Mesenchymal stem cell (in vitro differentiated cells and primary cell): ENCODE measurements around the gene VGLL2.

Experiments
- DNase-seq: peaks from one replicate; pipeline ENCODE4 v3.0.0-alpha.2; 2013
- H2AFZ ChIP-seq: one replicate; pipeline ENCODE4 v1.6.1; 2013; ENCODE audit warnings: low read depth, mild to moderate bottlenecking, control low read depth, inconsistent platforms, low read length, moderate library complexity
- H2AK5ac ChIP-seq: 2 replicates; pipeline ENCODE4 v1.6.1; 2013; ENCODE audit warnings: low read length, moderate library complexity, mild to moderate bottlenecking, inconsistent platforms; ENCODE audit not compliant: severe bottlenecking
- H2BK120ac ChIP-seq: one replicate; pipeline ENCODE4 v1.6.1; 2013; ENCODE audit warnings: low read depth, mild to moderate bottlenecking, inconsistent platforms, low read length, moderate library complexity
- H2BK12ac ChIP-seq, 2 experiments: one replicate each; pipeline ENCODE4 v1.6.1; 2013; ENCODE audit warnings: inconsistent platforms in 2 of 2, low read length in 2 of 2, mild to moderate bottlenecking in 2 of 2, moderate library complexity in 2 of 2, control low read depth in 1 of 2
- H2BK15ac ChIP-seq: one replicate; pipeline ENCODE4 v1.6.1; 2013; ENCODE audit warnings: mild to moderate bottlenecking, low read depth, inconsistent platforms; ENCODE audit not compliant: poor library complexity, severe bottlenecking
- H2BK5ac ChIP-seq: 2 replicates; pipeline ENCODE4 v1.6.1; 2013; ENCODE audit warnings: low read depth, mild to moderate bottlenecking, low read length, control low read depth, inconsistent platforms; ENCODE audit not compliant: poor library complexity, severe bottlenecking
- H3K14ac ChIP-seq, 2 experiments: one replicate each; pipeline ENCODE4 v1.6.1; 2013; ENCODE audit warnings: inconsistent platforms in 2 of 2, low read length in 2 of 2, control low read depth in 1 of 2, mild to moderate bottlenecking in 1 of 2, moderate library complexity in 1 of 2
- H3K18ac ChIP-seq, 2 experiments: one replicate each; pipeline ENCODE4 v1.6.1; 2013; ENCODE audit warnings: inconsistent platforms in 2 of 2, low read length in 2 of 2, control low read depth in 1 of 2, low read depth in 1 of 2, mild to moderate bottlenecking in 1 of 2
- H3K23ac ChIP-seq, 2 experiments: one replicate each; pipeline ENCODE4 v1.6.1; 2013; ENCODE audit warnings: inconsistent platforms in 2 of 2, low read length in 2 of 2, mild to moderate bottlenecking in 2 of 2, moderate library complexity in 2 of 2, control low read depth in 1 of 2
- H3K27ac ChIP-seq: 2 replicates; pipeline ENCODE4 v1.5.1; 2013; ENCODE audit warnings: mild to moderate bottlenecking, moderate library complexity, low read length, control low read depth, inconsistent platforms; ENCODE audit not compliant: poor library complexity, severe bottlenecking
- H3K27me3 ChIP-seq, 2 experiments: 2 replicates each; pipeline versions ENCODE4 v1.6.1 to v1.7.0; 2013; ENCODE audit warnings: low read length in 2 of 2, mild to moderate bottlenecking in 2 of 2, moderate library complexity in 2 of 2, control low read depth in 1 of 2, inconsistent platforms in 1 of 2; ENCODE audit not compliant: control insufficient read depth in 1 of 2, insufficient read depth in 1 of 2
- H3K36me3 ChIP-seq, 2 experiments: 2 replicates each; pipeline versions ENCODE4 v1.6.1 to v1.7.0; 2013; ENCODE audit warnings: low read length in 2 of 2, control low read depth in 1 of 2, inconsistent platforms in 1 of 2, low read depth in 1 of 2, mild to moderate bottlenecking in 1 of 2; ENCODE audit not compliant: insufficient read depth in 2 of 2, control insufficient read depth in 1 of 2
- H3K4ac ChIP-seq, 2 experiments: one replicate each; pipeline ENCODE4 v1.6.1; 2013; ENCODE audit warnings: inconsistent platforms in 2 of 2, low read length in 2 of 2, mild to moderate bottlenecking in 2 of 2, moderate library complexity in 2 of 2, control low read depth in 1 of 2, low read depth in 1 of 2
- H3K4me1 ChIP-seq: 2 replicates; pipeline ENCODE4 v1.6.1; 2013; ENCODE audit warnings: low read depth, low read length, control low read depth; ENCODE audit not compliant: control insufficient read depth, insufficient read depth
- H3K4me2 ChIP-seq: 2 replicates; pipeline ENCODE4 v1.6.1; 2013; ENCODE audit warnings: low read length, mild to moderate bottlenecking, inconsistent platforms; ENCODE audit not compliant: poor library complexity, severe bottlenecking
- H3K4me3 ChIP-seq, 2 experiments: 2 replicates each; pipeline versions ENCODE4 v1.5.1 to v1.7.0; 2013; ENCODE audit warnings: low read length in 2 of 2, mild to moderate bottlenecking in 2 of 2, control low read depth in 1 of 2, low read depth in 1 of 2; ENCODE audit not compliant: insufficient read depth in 1 of 2
- H3K79me1 ChIP-seq: replicated peaks from 2 replicates; pipeline ENCODE4 v1.6.1; 2013; ENCODE audit warnings: mild to moderate bottlenecking, control low read depth, low read length, inconsistent platforms; ENCODE audit not compliant: poor library complexity, severe bottlenecking
- H3K9ac ChIP-seq: 2 replicates; pipeline ENCODE4 v1.7.0; 2013; ENCODE audit warnings: mild to moderate bottlenecking, low read length, moderate library complexity
- H3K9me3 ChIP-seq: 2 replicates; pipeline ENCODE4 v1.7.0; 2013; ENCODE audit warnings: mild to moderate bottlenecking, low read length; ENCODE audit not compliant: control insufficient read depth
- H4K8ac ChIP-seq: one replicate; pipeline ENCODE4 v1.6.1; 2013; ENCODE audit warnings: inconsistent platforms, mild to moderate bottlenecking, low read length, moderate library complexity
- H4K91ac ChIP-seq: one replicate; pipeline ENCODE4 v1.6.1; 2013; ENCODE audit warnings: mild to moderate bottlenecking, low read length, inconsistent platforms
- WGBS: methylation state at CpG from one replicate; pipeline ENCODE4 v1.1.7; 2013; ENCODE audit warnings: mixed read lengths; 5-methylcytosine and 5-hydroxymethylcytosine counted together

Gene VGLL2

DNA sequence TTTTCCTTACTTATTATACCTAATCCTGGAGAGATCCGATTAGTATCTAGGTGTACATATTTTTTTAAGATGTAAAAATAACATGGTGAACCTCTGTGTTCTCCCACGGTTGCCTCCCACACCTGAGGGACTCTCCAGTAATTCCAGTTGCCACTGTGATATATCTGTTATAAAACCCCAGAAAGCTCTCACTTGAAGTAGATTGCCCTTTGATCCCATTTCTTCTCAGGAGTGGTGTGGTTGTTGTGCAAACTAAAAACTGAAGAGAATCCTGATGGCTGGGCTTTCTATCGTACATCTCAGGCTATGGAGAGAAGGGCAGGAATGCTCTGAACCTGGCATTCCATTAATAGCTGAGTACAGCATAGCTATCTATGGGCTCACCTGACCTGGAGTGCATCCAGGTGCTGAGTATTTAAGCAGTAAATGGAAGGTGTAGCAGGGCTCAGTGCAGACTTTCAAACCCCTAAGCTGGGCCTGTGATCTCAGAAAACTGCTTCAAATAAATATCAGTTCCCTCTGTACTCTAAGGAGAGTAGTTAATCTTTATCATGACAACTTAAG, 41.0 kb downstream of the VGLL2 start:
- H3K27ac ChIP-seq, result no peak overlapping the region
- peaks cover 0 to 16% of the 10 kb centered on the region in 2 experiments for H3K27me3 ChIP-seq
- H4K91ac ChIP-seq, result no peak overlapping the region
- no peaks in the 10 kb centered on the region for H3K4me1 ChIP-seq
- no peak overlapping the region for H2BK5ac ChIP-seq
- H3K9me3 ChIP-seq, result no peaks in the 10 kb centered on the region
- H2BK15ac ChIP-seq, result no peak overlapping the region
- no peak overlapping the region for H3K4me3 ChIP-seq
- H3K23ac ChIP-seq, result no peak overlapping the region
- no peaks in the 10 kb centered on the region for H3K79me1 ChIP-seq
- WGBS, result 77% methylated on average over 2 of the region's 3 CpGs
- H4K8ac ChIP-seq, result no peak overlapping the region
- no peaks in the 10 kb centered on the region for H3K36me3 ChIP-seq
- H2AK5ac ChIP-seq, result no peak overlapping the region
- H2AFZ ChIP-seq, result peak overlapping the region; percentile 14
- DNase-seq, result no peak
- H3K18ac ChIP-seq, result no peak overlapping the region
- no peak overlapping the region for H2BK12ac ChIP-seq
- H3K14ac ChIP-seq, result no peak overlapping the region
- H3K4ac ChIP-seq, result no peak overlapping the region
- no peak overlapping the region for H3K4me2 ChIP-seq
- H2BK120ac ChIP-seq, result no peak overlapping the region
- H3K9ac ChIP-seq, result no peak overlapping the region

GRCh38 chr6:117307655-117308054, 42.3 kb downstream of the VGLL2 start:
- H3K27ac ChIP-seq, result no peak overlapping the region
- no peak overlapping the region for H3K9ac ChIP-seq
- no peaks in the 10 kb centered on the region for H3K36me3 ChIP-seq
- no peak overlapping the region for H3K18ac ChIP-seq
- no peak overlapping the region for H2BK15ac ChIP-seq
- no peak overlapping the region for H2BK5ac ChIP-seq
- 98% methylated on average over 3 of the region's 3 CpGs for WGBS
- H3K27me3 ChIP-seq, result peaks cover 0 to 9% of the 10 kb centered on the region in 2 experiments
- no peak overlapping the region for H2BK120ac ChIP-seq
- H3K4me3 ChIP-seq, result no peak overlapping the region
- H3K14ac ChIP-seq, result no peak overlapping the region
- no peak overlapping the region for H2AFZ ChIP-seq
- H3K23ac ChIP-seq, result no peak overlapping the region
- DNase-seq, result no peak
- H4K8ac ChIP-seq, result no peak overlapping the region
- no peaks in the 10 kb centered on the region for H3K4me1 ChIP-seq
- no peak overlapping the region for H2AK5ac ChIP-seq
- H2BK12ac ChIP-seq, result no peak overlapping the region
- H3K4me2 ChIP-seq, result no peak overlapping the region
- H3K9me3 ChIP-seq, result no peaks in the 10 kb centered on the region
- no peaks in the 10 kb centered on the region for H3K79me1 ChIP-seq
- H3K4ac ChIP-seq, result no peak overlapping the region
- no peak overlapping the region for H4K91ac ChIP-seq

DNA sequence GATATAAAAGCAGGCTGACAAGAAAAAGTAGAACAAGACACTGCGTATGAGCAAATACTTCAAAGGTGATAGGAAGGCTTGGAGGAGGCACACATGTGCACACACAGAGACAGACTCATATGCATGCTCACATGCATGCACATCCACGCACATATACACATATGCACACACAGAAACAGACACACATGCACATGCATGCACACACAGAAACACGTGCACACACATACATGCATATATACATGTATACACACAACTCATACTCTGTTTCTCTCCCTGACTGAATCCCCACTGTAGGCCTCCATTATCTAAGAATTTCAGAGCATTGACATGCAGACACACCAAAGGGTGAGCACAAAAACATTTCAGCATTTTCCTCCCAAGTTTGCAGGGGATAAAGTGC, 43.7 kb downstream of the VGLL2 start:
- Histone ChIP-seq H2AFZ (no peak overlapping the region), H3K27ac (no peak overlapping the region), H2AK5ac (no peak overlapping the region), H3K18ac (no peak overlapping the region), H3K9ac (no peak overlapping the region), H2BK120ac (no peak overlapping the region), H3K27me3 (peaks cover 0 to 8% of the 10 kb centered on the region in 2 experiments), H3K4me2 (no peak overlapping the region), H3K79me1 (no peaks in the 10 kb centered on the region), H2BK15ac (no peak overlapping the region), H3K23ac (no peak overlapping the region), H2BK12ac (no peak overlapping the region), H3K4me1 (no peaks in the 10 kb centered on the region), H3K4ac (no peak overlapping the region), H3K36me3 (no peaks in the 10 kb centered on the region), H4K91ac (no peak overlapping the region), H3K4me3 (no peak overlapping the region), H4K8ac (no peak overlapping the region), H3K9me3 (no peaks in the 10 kb centered on the region), H3K14ac (peak overlapping the region in 1 of 2 experiments; percentile 61), H2BK5ac (no peak overlapping the region)
- WGBS, result 63% methylated on average over 3 of the region's 3 CpGs
- no peak for DNase-seq

- H2BK15ac ChIP-seq, result no peak overlapping the region
- no peak overlapping the region for H2BK5ac ChIP-seq
- no peak overlapping the region for H2BK12ac ChIP-seq
- H3K23ac ChIP-seq, result no peak overlapping the region
- no peaks in the 10 kb centered on the region for H3K4me1 ChIP-seq
- H4K8ac ChIP-seq, result no peak overlapping the region
- H3K9me3 ChIP-seq, result no peaks in the 10 kb centered on the region
- H3K9ac ChIP-seq, result no peak overlapping the region
- H3K14ac ChIP-seq, result no peak overlapping the region
- no peak overlapping the region for H3K4me2 ChIP-seq
- H3K36me3 ChIP-seq, result no peaks in the 10 kb centered on the region
- H2BK120ac ChIP-seq, result no peak overlapping the region
- H3K4ac ChIP-seq, result no peak overlapping the region
- no peak overlapping the region for H2AK5ac ChIP-seq
- H3K27me3 ChIP-seq, result peaks cover 0 to 8% of the 10 kb centered on the region in 2 experiments
- H2AFZ ChIP-seq, result no peak overlapping the region
- no peak overlapping the region for H3K4me3 ChIP-seq
- H3K79me1 ChIP-seq, result no peaks in the 10 kb centered on the region
- H4K91ac ChIP-seq, result no peak overlapping the region
- no peak overlapping the region for H3K18ac ChIP-seq
- no peak for DNase-seq
- H3K27ac ChIP-seq, result no peak overlapping the region
Observed at GRCh38 chr6:117309611-117310010, 44.3 kb downstream of the VGLL2 start.
